Body of pancreas (tissue), 4 donors: Measurements from ENCODE around the gene IKBIP. TPM values are rescaled to one million over a fixed set of nuclear protein-coding genes. Genes with fewer than 3 reads are reported as not detected.

Source experiments
- ATAC-seq: fragments of 150-250 bp; one replicate; pipeline ENCODE4 v1.9.1; 2016
- DNase-seq, 4 donors: peaks; one replicate each; pipeline ENCODE4 v3.0.0-alpha.2; 2019
- H3K27ac ChIP-seq, 4 donors: fragments of 200-600 bp; sonication (generic); 1 replicate in 3 of 4; 2 replicates in 1 of 4; pipeline versions ENCODE4 v1.5.1 to v1.6.1; 2016 to 2019; ENCODE audit warnings: mild to moderate bottlenecking in 1 of 4, mixed read lengths in 1 of 4, moderate library complexity in 1 of 4
- H3K27me3 ChIP-seq, 2 donors: fragments of 200-600 bp; sonication (generic); one replicate each; pipeline ENCODE4 v1.6.0; 2016; ENCODE audit warnings: mild to moderate bottlenecking in 1 of 2
- H3K36me3 ChIP-seq, 2 donors: fragments of 200-600 bp; sonication (generic); replicated peaks in 1 of 2; 2 replicates each; pipeline ENCODE4 v1.5.1; 2016; ENCODE audit warnings: low read depth in 2 of 2; ENCODE audit not compliant: insufficient read depth in 1 of 2
- H3K4me1 ChIP-seq: fragments of 200-600 bp; sonication (generic); one replicate; pipeline ENCODE4 v1.6.0; 2016
- H3K4me3 ChIP-seq, 2 donors: fragments of 200-600 bp; sonication (generic); 1 replicate in 1 of 2; 2 replicates in 1 of 2; pipeline ENCODE4 v1.5.1; 2016 to 2019
- H3K9me3 ChIP-seq, 3 donors: fragments of 200-600 bp; sonication (generic); 1 replicate in 2 of 3; 2 replicates in 1 of 3; pipeline ENCODE4 v1.5.1; 2016
- CTCF ChIP-seq, 7 experiments: fragments of 450-650 bp in 4 of 7; fragments of 200-600 bp in 3 of 7; sonication (generic) in 3 of 7; IDR thresholded peaks; one replicate each; pipeline ENCODE4 v1.5.1; 2016 to 2019; ENCODE audit warnings: antibody characterized with exemption in 7 of 7
- POLR2A ChIP-seq, 3 donors: fragments of 450-650 bp; IDR thresholded peaks; one replicate each; pipeline ENCODE4 v1.6.1; 2016; ENCODE audit warnings: antibody characterized with exemption in 3 of 3, mild to moderate bottlenecking in 2 of 3
- WGBS, 2 donors: methylation state at CpG; one replicate each; pipeline ENCODE4 v1.1.5; 2017; 5-methylcytosine and 5-hydroxymethylcytosine counted together
- intact Hi-C: fragments of 100-400 bp; cut with DNase I; formaldehyde crosslinking; loops from one replicate; pipeline ENCODE4 v1.15.1; 2023
- total RNA-seq, 2 donors: library from RNA; depleted of rRNA; stranded (reverse); fragments of >200 nt; gene quantifications; one replicate each; pipeline ENCODE4 v1.1.0, GENCODE V29; 2016

Gene IKBIP
- total RNA-seq, 2 donors from 2014 or later, result 2.3 to 6.2 TPM

GRCh38 chr12:98595243-98595988 is 49.2 kb downstream of the IKBIP start:
- TF ChIP-seq CTCF (IDR thresholded peaks at IDR 0.05) (no peak), POLR2A (IDR thresholded peaks at IDR 0.05) (no peak)
- DNase-seq (no peak), ATAC-seq (no peak)
- peaks cover 4 to 18% of the 10 kb centered on the region in 2 donors for H3K36me3 ChIP-seq
- WGBS, 2 donors, result 32 to 53% methylated on average over 3 of the region's 3 CpGs
- intact Hi-C loops, result no loop called here
- H3K4me3 ChIP-seq, result no peak overlapping the region
- H3K27me3 ChIP-seq, result no peaks in the 10 kb centered on the region
- H3K9me3 ChIP-seq, result no peaks in the 10 kb centered on the region
- peak overlapping the region in 2 of 4 donors; percentile 95 to 97 for H3K27ac ChIP-seq
- peaks cover 19% of the 10 kb centered on the region for H3K4me1 ChIP-seq

DNA sequence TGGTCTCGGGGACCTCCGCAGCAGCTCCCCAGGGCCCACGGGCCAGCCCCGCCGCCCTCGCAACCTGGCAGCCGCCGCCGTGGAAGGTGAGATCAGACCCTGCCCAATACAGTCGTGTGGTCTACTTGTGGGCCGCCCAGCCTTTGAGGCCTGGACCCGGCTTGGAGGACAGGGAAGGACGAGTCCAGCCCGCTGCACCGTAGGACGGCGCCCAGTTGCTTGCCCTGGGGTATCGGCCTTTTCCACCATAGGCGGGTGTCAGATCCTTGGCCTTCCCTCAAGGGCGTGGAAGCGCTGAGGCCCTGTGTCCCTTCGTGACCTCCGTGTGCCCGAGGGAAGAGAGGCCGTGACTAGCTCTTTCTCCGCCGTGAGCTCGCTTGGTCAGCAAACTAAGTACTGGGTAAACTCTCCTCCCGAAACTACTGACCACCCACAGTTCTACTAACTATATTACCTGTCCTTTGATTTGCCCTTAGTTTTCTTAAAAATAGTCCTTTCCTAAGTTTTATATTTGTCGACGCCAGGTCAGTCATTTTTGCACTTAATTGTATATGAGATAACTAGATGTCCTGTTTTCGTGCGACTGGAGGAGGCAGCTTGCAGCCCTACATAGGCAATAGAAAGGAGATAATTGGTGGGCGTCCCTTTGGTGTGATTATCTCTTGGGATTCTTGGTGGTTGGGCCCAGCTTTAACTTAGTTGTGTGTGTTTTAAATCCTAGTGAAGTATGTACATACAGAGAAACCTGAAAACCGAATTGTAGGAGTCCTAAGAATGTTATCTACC is 50.3 kb downstream of the IKBIP start:
- Histone ChIP-seq H3K4me3 (peak overlapping the region; percentile 87 to 95), H3K9me3 (no peaks in the 10 kb centered on the region), H3K36me3 (peaks cover 4 to 8% of the 10 kb centered on the region in 2 donors), H3K27ac (peak overlapping the region; percentile 92 to 98 (median 96)), H3K27me3 (no peaks in the 10 kb centered on the region), H3K4me1 (peaks cover 19% of the 10 kb centered on the region)
- DNase-seq (peak; percentile 39 to 55 (median 46)), ATAC-seq (peak; percentile 20)
- TF ChIP-seq CTCF (IDR thresholded peaks at IDR 0.05) (no peak), POLR2A (IDR thresholded peaks at IDR 0.05) (no peak)
- intact Hi-C loops, result no loop called here
- 0 to 1% methylated on average over 13 to 31 of the region's 35 CpGs for WGBS, 2 donors

DNA sequence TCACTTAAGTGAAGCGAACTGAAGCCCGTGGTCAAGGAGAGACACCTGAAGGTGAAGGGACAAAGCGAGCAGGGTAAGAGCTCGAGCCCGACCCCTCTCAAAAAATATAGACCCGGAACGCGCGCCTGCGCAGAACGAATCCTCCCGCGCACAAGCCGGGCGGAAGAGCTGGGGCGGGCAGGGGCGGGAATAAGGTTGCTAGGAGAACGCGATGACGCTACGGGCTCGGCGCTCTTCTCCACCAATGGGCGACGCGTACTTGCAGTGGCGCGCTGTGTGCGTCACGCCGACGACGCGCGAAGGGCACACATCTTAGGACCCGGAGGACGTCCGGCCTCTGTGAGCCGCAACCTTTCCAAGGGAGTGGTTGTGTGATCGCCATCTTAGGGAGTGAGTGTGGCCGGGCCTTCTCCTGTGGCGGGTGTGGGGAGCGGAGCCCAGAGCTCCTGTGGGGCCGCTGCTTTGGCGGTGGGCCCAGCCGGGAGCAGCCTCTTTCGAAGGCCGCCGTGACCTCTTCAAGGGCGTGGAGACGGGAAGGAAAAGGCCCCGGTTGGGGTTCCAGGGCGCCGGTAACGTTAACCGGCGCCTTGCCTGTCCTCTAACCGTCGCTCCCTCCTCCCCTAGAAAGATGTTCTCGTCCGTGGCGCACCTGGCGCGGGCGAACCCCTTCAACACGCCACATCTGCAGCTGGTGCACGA is 51.1 kb downstream of the IKBIP start, which contains the start of gene SLC25A3:
TSS of gene SLC25A3 (plus strand) at position 336 of the 699 bp plus-strand sequence. CDS start at position 629, 293 bp downstream.
- Histone ChIP-seq H3K27ac (peak within 1 kb of the TSS; percentile 92 to 98 (median 96)), H3K4me3 (peak within 1 kb of the TSS; percentile 87 to 95), H3K36me3 (peaks cover 2 to 4% of the 10 kb centered on the region in 2 donors), H3K27me3 (no peaks in the 10 kb centered on the region), H3K4me1 (peaks cover 19% of the 10 kb centered on the region), H3K9me3 (no peaks in the 10 kb centered on the region)
- intact Hi-C loops, result no loop called here
- TF ChIP-seq CTCF (IDR thresholded peaks at IDR 0.05) (no peak), POLR2A (IDR thresholded peaks at IDR 0.05) (peak; percentile 93 to 99 (median 99))
- 0% methylated on average over 13 to 66 of the region's 67 CpGs for WGBS, 2 donors
- peak; percentile 96 to 98 (median 98) for DNase-seq
- peak; percentile 99 for ATAC-seq

- peaks cover 0 to 4% of the 10 kb centered on the region in 2 donors for H3K36me3 ChIP-seq
- H3K27ac ChIP-seq, result peak overlapping the region; percentile 75 to 98 (median 96)
- DNase-seq (no peak), ATAC-seq (peak; percentile 3)
- no peaks in the 10 kb centered on the region for H3K9me3 ChIP-seq
- H3K27me3 ChIP-seq, result no peaks in the 10 kb centered on the region
- TF ChIP-seq POLR2A (IDR thresholded peaks at IDR 0.05) (no peak), CTCF (IDR thresholded peaks at IDR 0.05) (no peak)
- H3K4me1 ChIP-seq, result peaks cover 19% of the 10 kb centered on the region
- intact Hi-C loops, result no loop called here
- WGBS, 2 donors, result 18 to 25% methylated on average over 9 of the region's 9 CpGs
- H3K4me3 ChIP-seq, result peak overlapping the region; percentile 27 to 95
Observed at GRCh38 chr12:98592825-98593322, 51.7 kb downstream of the IKBIP start.
